HEK293 (cell line): Measurements from ENCODE around the gene TCF12.

ENCODE experiments used
- CTCF ChIA-PET: fragments of 350-600 bp; formaldehyde crosslinking; extraction: SDS; loops from one replicate; lab custom pipeline; 2021; ENCODE audit warnings: antibody characterized with exemption; lab: Yijun Ruan, JAX
- POLR2A ChIA-PET: fragments of 300-600 bp; formaldehyde crosslinking; extraction: SDS; loops from one replicate; lab custom pipeline; 2020; ENCODE audit warnings: antibody characterized with exemption, inconsistent platforms; lab: Yijun Ruan, JAX
- H3K27ac ChIP-seq: fragments of 200-500 bp; sonication (Bioruptor generic); 2 replicates; pipeline ENCODE4 v1.5.1; 2014; ENCODE audit warnings: low read depth, low read length, control low read depth, inconsistent platforms; ENCODE audit errors: extremely low read depth
- H3K36me3 ChIP-seq, 2 experiments: fragments of 200-500 bp in 1 of 2; sonication (Bioruptor generic) in 1 of 2; 1 replicate in 1 of 2; 2 replicates in 1 of 2; pipeline ENCODE4 v1.5.1; 2014 to 2017; ENCODE audit warnings: inconsistent platforms in 2 of 2, low read length in 2 of 2; ENCODE audit not compliant: control insufficient read depth in 2 of 2, insufficient read depth in 1 of 2
- H3K4me1 ChIP-seq: fragments of 200-500 bp; sonication (Bioruptor generic); 2 replicates; pipeline ENCODE4 v1.5.1; 2014; ENCODE audit warnings: mild to moderate bottlenecking, low read length, inconsistent platforms; ENCODE audit not compliant: control insufficient read depth, insufficient read depth
- H3K4me3 ChIP-seq: 2 replicates; pipeline ENCODE4 v1.5.1; 2011; ENCODE audit warnings: low read depth, mild to moderate bottlenecking, control low read depth, low read length, moderate library complexity
- H3K9me3 ChIP-seq: fragments of 200-500 bp; sonication (Bioruptor generic); 2 replicates; pipeline ENCODE4 v1.5.1; 2014; ENCODE audit warnings: low read depth, low read length, inconsistent platforms; ENCODE audit not compliant: control insufficient read depth, insufficient read depth
- OVOL3 ChIP-seq: fragments of 450-650 bp; formaldehyde crosslinking; IDR thresholded peaks from 2 replicates; pipeline ENCODE4 v1.5.1; 2016; ENCODE audit warnings: missing biosample characterization, missing genetic modification characterization
- RBAK ChIP-seq: fragments of 450-650 bp; formaldehyde crosslinking; IDR thresholded peaks from 2 replicates; pipeline ENCODE4 v1.5.1; 2016; ENCODE audit warnings: missing biosample characterization, missing genetic modification characterization
- ZBTB49 ChIP-seq: fragments of 450-650 bp; formaldehyde crosslinking; IDR thresholded peaks from 2 replicates; pipeline ENCODE4 v1.5.1; 2016; ENCODE audit warnings: missing biosample characterization, missing genetic modification characterization, low read depth
- ZFHX2 ChIP-seq: fragments of 450-650 bp; formaldehyde crosslinking; conservative IDR thresholded peaks from 2 replicates; pipeline ENCODE4 v1.5.1; 2016; ENCODE audit warnings: missing biosample characterization, missing genetic modification characterization
- ZNF114 ChIP-seq: fragments of 450-650 bp; formaldehyde crosslinking; IDR thresholded peaks from 2 replicates; pipeline ENCODE4 v1.5.0; 2017; ENCODE audit warnings: missing biosample characterization, missing genetic modification characterization
- ZNF16 ChIP-seq: fragments of 450-650 bp; formaldehyde crosslinking; IDR thresholded peaks from 2 replicates; pipeline ENCODE4 v1.5.1; 2016; ENCODE audit warnings: low read depth, missing biosample characterization, missing genetic modification characterization
- ZNF221 ChIP-seq: fragments of 450-650 bp; formaldehyde crosslinking; IDR thresholded peaks from 2 replicates; pipeline ENCODE4 v1.5.1; 2017; ENCODE audit warnings: missing biosample characterization, missing genetic modification characterization, borderline replicate concordance
- ZNF362 ChIP-seq: fragments of 450-650 bp; formaldehyde crosslinking; IDR thresholded peaks from 2 replicates; pipeline ENCODE4 v1.5.1; 2016; ENCODE audit warnings: missing biosample characterization, missing genetic modification characterization
- ZNF426 ChIP-seq: fragments of 450-650 bp; formaldehyde crosslinking; IDR thresholded peaks from 2 replicates; pipeline ENCODE4 v1.5.1; 2017; ENCODE audit warnings: missing biosample characterization, missing genetic modification characterization, mild to moderate bottlenecking, inconsistent platforms, moderate library complexity
- ZNF510 ChIP-seq: fragments of 450-650 bp; formaldehyde crosslinking; IDR thresholded peaks from 2 replicates; pipeline ENCODE4 v1.5.1; 2018; ENCODE audit warnings: mild to moderate bottlenecking, missing genetic modification characterization, missing biosample characterization; ENCODE audit not compliant: insufficient replicate concordance
- ZNF513 ChIP-seq: fragments of 450-650 bp; IDR thresholded peaks from 2 replicates; pipeline ENCODE4 v1.5.1; 2018; ENCODE audit warnings: missing biosample characterization, missing genetic modification characterization
- ZNF560 ChIP-seq: fragments of 450-650 bp; formaldehyde crosslinking; IDR thresholded peaks from 2 replicates; pipeline ENCODE4 v1.5.1; 2017; ENCODE audit warnings: missing biosample characterization, missing genetic modification characterization, borderline replicate concordance
- ZNF768 ChIP-seq: fragments of 450-650 bp; formaldehyde crosslinking; IDR thresholded peaks from 2 replicates; pipeline ENCODE4 v1.5.1; 2018; ENCODE audit warnings: missing biosample characterization, mild to moderate bottlenecking, missing genetic modification characterization
- ZNF777 ChIP-seq: fragments of 450-650 bp; formaldehyde crosslinking; IDR thresholded peaks from 2 replicates; pipeline ENCODE4 v1.5.1; 2017; ENCODE audit warnings: missing biosample characterization, missing genetic modification characterization, borderline replicate concordance
- TF ChIP-seq, protein P1 (sequence below): fragments of 450-650 bp; formaldehyde crosslinking; conservative IDR thresholded peaks from 2 replicates; pipeline ENCODE4 v1.5.1; 2016; ENCODE audit warnings: low read depth, missing biosample characterization, missing genetic modification characterization
- TF ChIP-seq, protein P2 (sequence below): fragments of 450-650 bp; formaldehyde crosslinking; IDR thresholded peaks from 2 replicates; pipeline ENCODE4 v1.5.1; 2017; ENCODE audit warnings: missing biosample characterization, missing genetic modification characterization
- TF ChIP-seq, protein P3 (sequence below): fragments of 450-650 bp; formaldehyde crosslinking; IDR thresholded peaks from 2 replicates; pipeline ENCODE4 v1.5.1; 2016; ENCODE audit warnings: missing biosample characterization, missing genetic modification characterization, borderline replicate concordance

Gene TCF12

DNA sequence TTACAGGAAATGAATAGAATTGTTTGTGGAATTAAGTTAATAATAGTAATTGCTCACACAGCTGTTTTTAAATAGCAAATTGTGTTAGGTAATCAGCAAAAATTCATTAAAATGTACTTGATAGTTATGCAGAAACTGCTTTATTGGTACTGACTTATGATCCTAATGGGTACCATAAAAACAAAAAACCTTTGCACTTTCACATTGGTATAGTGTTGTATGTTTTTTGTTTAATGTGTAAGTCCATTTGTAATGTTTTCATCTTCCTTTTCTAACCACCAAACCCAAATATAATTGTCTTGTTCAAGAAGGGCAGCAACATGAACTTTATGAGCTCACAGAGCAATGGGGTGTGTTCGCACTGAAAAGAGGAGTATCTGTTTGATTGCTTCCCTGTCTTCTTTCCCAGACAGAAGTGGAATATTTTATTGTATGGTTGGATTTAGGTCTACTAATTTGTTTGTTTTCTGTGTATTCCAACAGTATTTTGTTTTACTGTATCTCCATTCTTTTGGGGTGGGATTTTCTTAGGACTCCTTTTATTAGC is 135.8 kb downstream of the TCF12 start (continued):
- TF ChIP-seq ZNF16 (tag by site-specific recombination) (no peak), ZNF114 (tag by site-specific recombination) (no peak), ZNF510 (no peak), ZNF426 (tag by site-specific recombination) (no peak), ZNF362 (0 out of 2 replicates have a peak, but pooled peaks have one; percentile 24), ZBTB49 (tag by site-specific recombination) (no peak), RBAK (tag by site-specific recombination) (no peak), ZNF777 (tag by site-specific recombination) (no peak)
- TF ChIP-seq, protein P1, sequence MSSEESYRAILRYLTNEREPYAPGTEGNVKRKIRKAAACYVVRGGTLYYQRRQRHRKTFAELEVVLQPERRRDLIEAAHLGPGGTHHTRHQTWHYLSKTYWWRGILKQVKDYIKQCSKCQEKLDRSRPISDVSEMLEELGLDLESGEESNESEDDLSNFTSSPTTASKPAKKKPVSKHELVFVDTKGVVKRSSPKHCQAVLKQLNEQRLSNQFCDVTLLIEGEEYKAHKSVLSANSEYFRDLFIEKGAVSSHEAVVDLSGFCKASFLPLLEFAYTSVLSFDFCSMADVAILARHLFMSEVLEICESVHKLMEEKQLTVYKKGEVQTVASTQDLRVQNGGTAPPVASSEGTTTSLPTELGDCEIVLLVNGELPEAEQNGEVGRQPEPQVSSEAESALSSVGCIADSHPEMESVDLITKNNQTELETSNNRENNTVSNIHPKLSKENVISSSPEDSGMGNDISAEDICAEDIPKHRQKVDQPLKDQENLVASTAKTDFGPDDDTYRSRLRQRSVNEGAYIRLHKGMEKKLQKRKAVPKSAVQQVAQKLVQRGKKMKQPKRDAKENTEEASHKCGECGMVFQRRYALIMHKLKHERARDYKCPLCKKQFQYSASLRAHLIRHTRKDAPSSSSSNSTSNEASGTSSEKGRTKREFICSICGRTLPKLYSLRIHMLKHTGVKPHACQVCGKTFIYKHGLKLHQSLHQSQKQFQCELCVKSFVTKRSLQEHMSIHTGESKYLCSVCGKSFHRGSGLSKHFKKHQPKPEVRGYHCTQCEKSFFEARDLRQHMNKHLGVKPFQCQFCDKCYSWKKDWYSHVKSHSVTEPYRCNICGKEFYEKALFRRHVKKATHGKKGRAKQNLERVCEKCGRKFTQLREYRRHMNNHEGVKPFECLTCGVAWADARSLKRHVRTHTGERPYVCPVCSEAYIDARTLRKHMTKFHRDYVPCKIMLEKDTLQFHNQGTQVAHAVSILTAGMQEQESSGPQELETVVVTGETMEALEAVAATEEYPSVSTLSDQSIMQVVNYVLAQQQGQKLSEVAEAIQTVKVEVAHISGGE (tag by site-specific recombination), result no peak
- TF ChIP-seq, protein P2, sequence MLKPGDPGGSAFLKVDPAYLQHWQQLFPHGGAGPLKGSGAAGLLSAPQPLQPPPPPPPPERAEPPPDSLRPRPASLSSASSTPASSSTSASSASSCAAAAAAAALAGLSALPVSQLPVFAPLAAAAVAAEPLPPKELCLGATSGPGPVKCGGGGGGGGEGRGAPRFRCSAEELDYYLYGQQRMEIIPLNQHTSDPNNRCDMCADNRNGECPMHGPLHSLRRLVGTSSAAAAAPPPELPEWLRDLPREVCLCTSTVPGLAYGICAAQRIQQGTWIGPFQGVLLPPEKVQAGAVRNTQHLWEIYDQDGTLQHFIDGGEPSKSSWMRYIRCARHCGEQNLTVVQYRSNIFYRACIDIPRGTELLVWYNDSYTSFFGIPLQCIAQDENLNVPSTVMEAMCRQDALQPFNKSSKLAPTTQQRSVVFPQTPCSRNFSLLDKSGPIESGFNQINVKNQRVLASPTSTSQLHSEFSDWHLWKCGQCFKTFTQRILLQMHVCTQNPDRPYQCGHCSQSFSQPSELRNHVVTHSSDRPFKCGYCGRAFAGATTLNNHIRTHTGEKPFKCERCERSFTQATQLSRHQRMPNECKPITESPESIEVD, result peak; percentile 51; the same call in 1 of the 2 replicates

DNA sequence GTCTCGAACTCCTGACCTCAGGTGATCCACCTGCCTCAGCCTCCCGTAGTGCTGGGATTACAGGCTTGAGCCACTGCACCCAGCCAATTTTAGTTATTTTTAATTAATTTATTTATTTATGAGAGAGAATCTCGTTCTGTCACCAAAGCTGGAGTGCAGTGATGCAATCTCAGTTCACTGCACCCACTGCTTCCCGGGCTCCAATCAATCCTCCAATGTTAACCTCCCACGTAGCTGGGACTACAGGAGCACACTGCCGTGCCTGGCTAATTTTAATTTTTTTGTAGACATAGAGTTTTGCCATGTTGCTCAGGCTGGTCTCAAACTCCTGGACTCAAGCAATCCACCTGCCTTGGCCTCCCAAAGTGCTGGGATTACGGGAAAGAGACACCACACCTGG is 137.9 kb downstream of the TCF12 start:
- Histone ChIP-seq H3K27ac (no peak overlapping the region), H3K4me1 (peaks cover 13% of the 10 kb centered on the region), H3K36me3 (no peaks in the 10 kb centered on the region), H3K9me3 (no peaks in the 10 kb centered on the region), H3K4me3 (no peak overlapping the region)
- TF ChIP-seq ZNF221 (tag by site-specific recombination) (no peak), ZFHX2 (tag by site-specific recombination) (peak; percentile 16; the same call in 1 of the 2 replicates)
- ChIA-PET CTCF (no interaction called here), POLR2A (no interaction called here)

- TF ChIP-seq ZNF513 (tag by site-specific recombination) (no peak), ZNF560 (no peak), ZNF768 (no peak), OVOL3 (tag by site-specific recombination) (no peak)
- TF ChIP-seq, protein P3, sequence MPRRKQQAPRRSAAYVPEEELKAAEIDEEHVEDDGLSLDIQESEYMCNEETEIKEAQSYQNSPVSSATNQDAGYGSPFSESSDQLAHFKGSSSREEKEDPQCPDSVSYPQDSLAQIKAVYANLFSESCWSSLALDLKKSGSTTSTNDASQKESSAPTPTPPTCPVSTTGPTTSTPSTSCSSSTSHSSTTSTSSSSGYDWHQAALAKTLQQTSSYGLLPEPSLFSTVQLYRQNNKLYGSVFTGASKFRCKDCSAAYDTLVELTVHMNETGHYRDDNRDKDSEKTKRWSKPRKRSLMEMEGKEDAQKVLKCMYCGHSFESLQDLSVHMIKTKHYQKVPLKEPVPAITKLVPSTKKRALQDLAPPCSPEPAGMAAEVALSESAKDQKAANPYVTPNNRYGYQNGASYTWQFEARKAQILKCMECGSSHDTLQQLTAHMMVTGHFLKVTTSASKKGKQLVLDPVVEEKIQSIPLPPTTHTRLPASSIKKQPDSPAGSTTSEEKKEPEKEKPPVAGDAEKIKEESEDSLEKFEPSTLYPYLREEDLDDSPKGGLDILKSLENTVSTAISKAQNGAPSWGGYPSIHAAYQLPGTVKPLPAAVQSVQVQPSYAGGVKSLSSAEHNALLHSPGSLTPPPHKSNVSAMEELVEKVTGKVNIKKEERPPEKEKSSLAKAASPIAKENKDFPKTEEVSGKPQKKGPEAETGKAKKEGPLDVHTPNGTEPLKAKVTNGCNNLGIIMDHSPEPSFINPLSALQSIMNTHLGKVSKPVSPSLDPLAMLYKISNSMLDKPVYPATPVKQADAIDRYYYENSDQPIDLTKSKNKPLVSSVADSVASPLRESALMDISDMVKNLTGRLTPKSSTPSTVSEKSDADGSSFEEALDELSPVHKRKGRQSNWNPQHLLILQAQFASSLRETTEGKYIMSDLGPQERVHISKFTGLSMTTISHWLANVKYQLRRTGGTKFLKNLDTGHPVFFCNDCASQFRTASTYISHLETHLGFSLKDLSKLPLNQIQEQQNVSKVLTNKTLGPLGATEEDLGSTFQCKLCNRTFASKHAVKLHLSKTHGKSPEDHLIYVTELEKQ (tag by site-specific recombination), result no peak
- POLR2A ChIA-PET, result no interaction called here
- Histone ChIP-seq H3K4me3 (no peak overlapping the region), H3K36me3 (no peaks in the 10 kb centered on the region), H3K27ac (no peak overlapping the region), H3K4me1 (peaks cover 13% of the 10 kb centered on the region), H3K9me3 (no peaks in the 10 kb centered on the region)
- CTCF ChIA-PET, result no interaction called here
Observed at GRCh38 chr15:57057134-57057930, 138.9 kb downstream of the TCF12 start.
